ENCODE results near the gene FBXW5. TPM values are rescaled to one million over a fixed set of nuclear protein-coding genes. Genes with fewer than 3 reads are reported as not detected.

FBXW5 gene
- total RNA-seq, 2 experiments from 2014 or later, result 44.0 to 47.8 TPM

DNA sequence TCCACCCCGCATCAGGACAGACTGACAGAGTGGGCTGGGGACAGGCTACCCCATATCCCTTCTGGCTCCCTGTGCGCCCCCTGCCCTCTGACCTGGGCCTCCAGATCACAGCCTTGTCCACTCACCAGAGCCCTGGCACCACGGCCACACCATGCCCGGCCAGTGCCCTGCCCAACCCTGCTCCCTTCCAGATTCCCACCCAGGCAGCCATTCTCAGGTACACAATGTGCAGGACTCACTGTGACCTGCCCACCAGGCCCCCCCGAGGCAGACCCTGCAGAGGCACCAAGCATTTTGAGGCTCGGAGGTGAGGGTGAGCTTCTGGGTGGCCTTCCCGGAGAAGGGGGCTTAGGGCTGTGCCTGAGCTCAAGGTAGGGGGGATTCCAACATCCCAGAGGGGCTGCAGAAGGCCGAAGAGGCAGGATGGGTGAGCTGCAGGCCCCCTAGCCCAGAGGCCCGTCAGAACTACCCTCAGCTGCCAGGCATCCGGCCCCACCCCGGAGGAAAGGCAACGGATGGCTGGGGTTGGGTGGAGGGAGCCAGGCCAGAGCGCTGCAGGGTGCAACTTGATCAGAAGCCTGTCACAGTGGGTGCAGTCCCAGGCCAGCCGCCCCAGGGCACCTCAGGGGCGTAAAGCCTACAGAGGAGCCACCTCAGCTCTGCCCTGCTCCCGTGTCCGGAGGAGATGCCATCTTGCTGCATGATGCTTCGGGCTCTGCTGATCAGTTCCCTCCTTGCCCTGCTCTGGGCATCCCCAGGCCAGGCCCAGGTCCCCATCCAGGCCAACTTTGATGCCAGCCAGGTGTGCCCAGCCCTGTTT lies 37.9 kb upstream of the FBXW5 start, which contains the start of gene LCNL1:
TSS of gene LCNL1 (plus strand) at position 762 of the 820 bp plus-strand sequence. CDS start 594 bp downstream, outside the sequence.
- Mint-ChIP-seq H3K9me3 (no peaks in the 10 kb centered on the region), H3K27me3 (ENCODE audit: low read depth) (peaks cover 21% of the 10 kb centered on the region), H3K4me3 (no peak within 1 kb of the TSS), H3K4me1 (ENCODE audit: low read depth) (peaks cover 1% of the 10 kb centered on the region), H3K27ac (no peak within 1 kb of the TSS), H3K36me3 (ENCODE audit: low read depth) (no peaks in the 10 kb centered on the region)
- CTCF ChIA-PET, result no interaction called here
- intact Hi-C loops (cut with micrococcal nuclease), result no loop called here
- no peak for DNase-seq

- H3K4me3 Mint-ChIP-seq, result no peak overlapping the region
- H3K27me3 Mint-ChIP-seq (ENCODE audit: low read depth), result peaks cover 19% of the 10 kb centered on the region
- no peaks in the 10 kb centered on the region for H3K9me3 Mint-ChIP-seq
- CTCF ChIA-PET, result no interaction called here
- no peak overlapping the region for H3K27ac Mint-ChIP-seq
- no peak for DNase-seq
- no peaks in the 10 kb centered on the region for H3K36me3 Mint-ChIP-seq (ENCODE audit: low read depth)
- peaks cover 2% of the 10 kb centered on the region for H3K4me1 Mint-ChIP-seq (ENCODE audit: low read depth)
- intact Hi-C loops (cut with micrococcal nuclease), result no loop called here
Observed at GRCh38 chr9:136981588-136982231, 37.2 kb upstream of the FBXW5 start.

DNA sequence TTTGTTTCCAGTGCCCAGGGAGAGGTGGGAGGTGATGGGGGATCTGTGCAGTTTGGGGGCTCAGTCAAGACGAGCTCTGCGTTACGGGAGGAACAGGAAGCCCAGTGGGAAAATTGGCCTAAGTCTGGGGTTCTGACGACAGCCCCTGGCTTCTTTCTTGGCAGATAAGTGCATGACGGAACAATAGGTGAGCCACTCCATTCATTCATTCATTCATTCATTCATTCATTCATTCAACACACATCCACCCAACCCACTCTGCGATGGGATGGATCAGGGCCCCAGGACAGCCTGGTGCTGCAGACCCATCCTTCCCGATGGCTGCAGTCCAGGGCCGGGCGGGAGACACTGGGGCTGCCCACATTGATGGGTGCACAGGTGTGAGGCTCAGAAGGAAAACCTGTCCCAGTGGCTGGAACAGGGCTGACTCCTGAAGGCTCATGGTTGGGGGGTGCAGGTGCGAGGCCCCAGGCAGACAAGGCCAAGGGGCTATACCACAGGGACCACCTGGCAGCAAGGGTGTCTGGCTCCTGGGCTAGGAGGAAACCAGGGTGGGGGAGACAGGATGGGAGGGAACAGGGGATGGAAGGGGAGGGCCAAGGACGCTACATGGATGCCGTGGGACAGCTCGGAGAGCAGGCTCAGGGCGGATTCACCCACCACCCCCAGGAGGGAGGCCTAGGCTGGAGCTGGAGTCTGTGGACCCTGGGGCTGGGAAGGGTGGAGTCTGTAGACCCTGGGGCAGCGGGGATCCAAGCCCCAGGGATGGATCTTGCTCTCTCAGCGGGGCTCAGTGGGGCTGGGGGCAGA lies 36.3 kb upstream of the FBXW5 start:
- no peaks in the 10 kb centered on the region for H3K9me3 Mint-ChIP-seq
- H3K4me3 Mint-ChIP-seq, result no peak overlapping the region
- DNase-seq, result no peak
- peaks cover 7% of the 10 kb centered on the region for H3K4me1 Mint-ChIP-seq (ENCODE audit: low read depth)
- intact Hi-C loops (cut with micrococcal nuclease), result no loop called here
- no peak overlapping the region for H3K27ac Mint-ChIP-seq
- peaks cover 15% of the 10 kb centered on the region for H3K27me3 Mint-ChIP-seq (ENCODE audit: low read depth)
- H3K36me3 Mint-ChIP-seq (ENCODE audit: low read depth), result no peaks in the 10 kb centered on the region
- CTCF ChIA-PET, result interaction anchor here (0.5 to 1.3 kb wide), 3 partner anchors 48 to 306 kb away, joined by 3 to 5 read pairs (median 3); partner anchors contain the start of gene AJM1

DNA sequence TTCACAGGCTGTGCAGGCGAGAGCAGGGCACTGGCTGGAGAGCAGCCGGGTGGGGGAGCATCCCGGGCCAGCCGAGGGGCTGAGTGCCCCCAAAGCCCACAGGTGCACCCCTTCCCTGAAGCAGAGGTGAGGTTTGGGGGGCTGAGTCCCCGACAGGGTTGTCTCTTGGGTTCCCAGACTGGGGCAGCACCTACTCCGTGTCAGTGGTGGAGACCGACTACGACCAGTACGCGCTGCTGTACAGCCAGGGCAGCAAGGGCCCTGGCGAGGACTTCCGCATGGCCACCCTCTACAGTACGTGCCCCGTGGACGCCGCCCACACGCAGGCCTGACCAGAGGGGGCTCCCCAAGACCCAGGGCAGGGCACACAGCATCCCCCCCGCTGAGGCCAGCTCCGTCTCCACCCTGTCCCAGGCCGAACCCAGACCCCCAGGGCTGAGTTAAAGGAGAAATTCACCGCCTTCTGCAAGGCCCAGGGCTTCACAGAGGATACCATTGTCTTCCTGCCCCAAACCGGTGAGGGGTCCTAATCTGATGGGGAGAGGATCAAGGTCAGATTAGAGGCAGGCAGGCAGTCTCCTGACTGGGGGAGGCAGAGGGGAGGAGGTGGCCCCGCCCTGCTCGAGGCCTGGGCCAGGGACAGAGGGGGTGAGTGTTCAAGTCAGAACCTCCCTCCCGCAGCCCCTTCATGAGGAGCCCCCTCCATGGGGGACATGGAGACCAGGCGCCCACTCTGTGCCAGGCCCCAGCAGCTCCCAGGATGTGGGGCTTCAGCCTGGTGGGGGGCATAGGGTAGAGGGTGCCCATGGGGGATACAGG lies 35.4 kb upstream of the FBXW5 start:
- no peaks in the 10 kb centered on the region for H3K9me3 Mint-ChIP-seq
- no peak for DNase-seq
- H3K4me1 Mint-ChIP-seq (ENCODE audit: low read depth), result peaks cover 13% of the 10 kb centered on the region
- intact Hi-C loops (cut with micrococcal nuclease), result no loop called here
- no peaks in the 10 kb centered on the region for H3K36me3 Mint-ChIP-seq (ENCODE audit: low read depth)
- CTCF ChIA-PET, result interaction anchor here (1.3 kb wide), 1 partner anchor 49 kb away, joined by 3 read pairs; no protein-coding TSS in a partner anchor
- no peak overlapping the region for H3K27ac Mint-ChIP-seq
- H3K27me3 Mint-ChIP-seq (ENCODE audit: low read depth), result peaks cover 15% of the 10 kb centered on the region
- H3K4me3 Mint-ChIP-seq, result no peak overlapping the region

DNA sequence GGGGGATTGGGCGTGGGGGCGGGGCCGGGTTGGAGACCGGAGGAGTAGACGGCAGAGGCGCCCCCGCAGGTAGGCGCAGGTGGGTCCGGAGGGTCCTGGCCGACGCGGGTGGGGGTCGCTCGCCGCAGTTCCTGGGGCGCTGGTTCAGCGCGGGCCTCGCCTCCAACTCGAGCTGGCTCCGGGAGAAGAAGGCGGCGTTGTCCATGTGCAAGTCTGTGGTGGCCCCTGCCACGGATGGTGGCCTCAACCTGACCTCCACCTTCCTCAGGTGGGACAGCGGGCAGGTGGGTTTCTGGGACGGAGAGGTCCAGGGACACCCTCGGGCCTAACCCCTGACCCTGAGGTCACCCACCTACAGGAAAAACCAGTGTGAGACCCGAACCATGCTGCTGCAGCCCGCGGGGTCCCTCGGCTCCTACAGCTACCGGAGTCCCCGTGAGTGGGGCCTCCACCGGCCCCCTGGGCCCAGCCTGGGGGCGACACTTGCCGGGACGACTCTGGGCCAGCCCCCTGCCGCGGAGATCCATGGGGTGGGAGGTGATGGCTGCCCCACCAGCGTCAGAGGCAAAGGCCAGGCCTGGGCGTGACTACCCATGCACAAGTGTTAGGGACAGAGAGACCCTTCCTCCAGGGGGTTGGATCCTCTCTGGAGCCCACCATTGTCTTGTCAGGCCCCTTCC lies 34.5 kb upstream of the FBXW5 start:
- H3K9me3 Mint-ChIP-seq, result no peaks in the 10 kb centered on the region
- peak; percentile 30 for DNase-seq
- intact Hi-C loops (cut with micrococcal nuclease), result no loop called here
- no peaks in the 10 kb centered on the region for H3K36me3 Mint-ChIP-seq (ENCODE audit: low read depth)
- CTCF ChIA-PET, result interaction anchor here (1.1 kb wide), 1 partner anchor 56 kb away, joined by 4 read pairs; no protein-coding TSS in a partner anchor
- no peak overlapping the region for H3K4me3 Mint-ChIP-seq
- no peak overlapping the region for H3K27ac Mint-ChIP-seq
- peaks cover 14% of the 10 kb centered on the region for H3K4me1 Mint-ChIP-seq (ENCODE audit: low read depth)
- peaks cover 12% of the 10 kb centered on the region for H3K27me3 Mint-ChIP-seq (ENCODE audit: low read depth)

- peaks cover 7% of the 10 kb centered on the region for H3K27me3 Mint-ChIP-seq (ENCODE audit: low read depth)
- intact Hi-C loops (cut with micrococcal nuclease), result no loop called here
- CTCF ChIA-PET, result interaction anchor here (0.6 to 1.1 kb wide), 2 partner anchors 10 to 57 kb away, joined by 3 to 4 read pairs; no protein-coding TSS in a partner anchor
- no peaks in the 10 kb centered on the region for H3K36me3 Mint-ChIP-seq (ENCODE audit: low read depth)
- no peak overlapping the region for H3K27ac Mint-ChIP-seq
- peaks cover 14% of the 10 kb centered on the region for H3K4me1 Mint-ChIP-seq (ENCODE audit: low read depth)
- H3K9me3 Mint-ChIP-seq, result no peaks in the 10 kb centered on the region
- H3K4me3 Mint-ChIP-seq, result no peak overlapping the region
- DNase-seq, result peak; percentile 66
Observed at GRCh38 chr9:136978073-136978864, 33.7 kb upstream of the FBXW5 start.

GRCh38 chr9:136977649-136978072 lies 33.1 kb upstream of the FBXW5 start:
- CTCF ChIA-PET, result interaction anchor here (1.1 kb wide), 1 partner anchor 57 kb away, joined by 4 read pairs; no protein-coding TSS in a partner anchor
- Mint-ChIP-seq H3K27ac (no peak overlapping the region), H3K4me1 (ENCODE audit: low read depth) (peaks cover 14% of the 10 kb centered on the region), H3K36me3 (ENCODE audit: low read depth) (no peaks in the 10 kb centered on the region), H3K9me3 (no peaks in the 10 kb centered on the region), H3K27me3 (ENCODE audit: low read depth) (peaks cover 3% of the 10 kb centered on the region), H3K4me3 (no peak overlapping the region)
- intact Hi-C loops (cut with micrococcal nuclease), result no loop called here
- DNase-seq, result no peak

DNA sequence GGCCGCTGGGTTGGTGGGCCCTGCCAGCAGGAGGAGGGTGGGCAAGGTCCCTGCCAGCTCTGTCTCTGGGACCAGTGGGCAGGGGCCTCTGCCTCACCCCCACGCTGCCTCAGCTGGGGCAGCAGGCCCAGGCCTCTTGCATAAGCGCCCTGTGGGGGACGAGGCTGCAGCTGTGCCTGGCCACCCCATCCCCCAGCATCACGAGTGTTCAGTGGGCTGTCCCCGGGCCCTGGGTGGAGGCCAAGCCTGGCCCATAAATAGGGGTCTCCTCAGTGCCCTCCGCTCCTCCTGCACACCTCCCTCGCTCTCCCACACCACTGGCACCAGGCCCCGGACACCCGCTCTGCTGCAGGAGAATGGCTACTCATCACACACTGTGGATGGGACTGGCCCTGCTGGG lies 32.7 kb upstream of the FBXW5 start, which contains the start of gene PTGDS:
TSS of gene PTGDS (plus strand) at position 282 of the 400 bp plus-strand sequence. CDS start at position 357, 75 bp downstream.
- no peak for DNase-seq
- peaks cover 14% of the 10 kb centered on the region for H3K4me1 Mint-ChIP-seq (ENCODE audit: low read depth)
- no peak within 1 kb of the TSS for H3K27ac Mint-ChIP-seq
- intact Hi-C loops (cut with micrococcal nuclease), result no loop called here
- no peaks in the 10 kb centered on the region for H3K36me3 Mint-ChIP-seq (ENCODE audit: low read depth)
- CTCF ChIA-PET, result no interaction called here
- no peaks in the 10 kb centered on the region for H3K9me3 Mint-ChIP-seq
- no peak within 1 kb of the TSS for H3K4me3 Mint-ChIP-seq
- peaks cover 3% of the 10 kb centered on the region for H3K27me3 Mint-ChIP-seq (ENCODE audit: low read depth)

GRCh38 chr9:136975644-136976043 lies 31.1 kb upstream of the FBXW5 start:
- Mint-ChIP-seq H3K9me3 (no peaks in the 10 kb centered on the region), H3K4me1 (ENCODE audit: low read depth) (peaks cover 14% of the 10 kb centered on the region), H3K27ac (no peak overlapping the region), H3K4me3 (no peak overlapping the region), H3K27me3 (ENCODE audit: low read depth) (peaks cover 1% of the 10 kb centered on the region), H3K36me3 (ENCODE audit: low read depth) (no peaks in the 10 kb centered on the region)
- DNase-seq, result peak; percentile 45
- CTCF ChIA-PET, result interaction anchor here (3.2 kb wide), 1 partner anchor 59 kb away, joined by 14 read pairs; no protein-coding TSS in a partner anchor
- intact Hi-C loops (cut with micrococcal nuclease), result no loop called here

DNA sequence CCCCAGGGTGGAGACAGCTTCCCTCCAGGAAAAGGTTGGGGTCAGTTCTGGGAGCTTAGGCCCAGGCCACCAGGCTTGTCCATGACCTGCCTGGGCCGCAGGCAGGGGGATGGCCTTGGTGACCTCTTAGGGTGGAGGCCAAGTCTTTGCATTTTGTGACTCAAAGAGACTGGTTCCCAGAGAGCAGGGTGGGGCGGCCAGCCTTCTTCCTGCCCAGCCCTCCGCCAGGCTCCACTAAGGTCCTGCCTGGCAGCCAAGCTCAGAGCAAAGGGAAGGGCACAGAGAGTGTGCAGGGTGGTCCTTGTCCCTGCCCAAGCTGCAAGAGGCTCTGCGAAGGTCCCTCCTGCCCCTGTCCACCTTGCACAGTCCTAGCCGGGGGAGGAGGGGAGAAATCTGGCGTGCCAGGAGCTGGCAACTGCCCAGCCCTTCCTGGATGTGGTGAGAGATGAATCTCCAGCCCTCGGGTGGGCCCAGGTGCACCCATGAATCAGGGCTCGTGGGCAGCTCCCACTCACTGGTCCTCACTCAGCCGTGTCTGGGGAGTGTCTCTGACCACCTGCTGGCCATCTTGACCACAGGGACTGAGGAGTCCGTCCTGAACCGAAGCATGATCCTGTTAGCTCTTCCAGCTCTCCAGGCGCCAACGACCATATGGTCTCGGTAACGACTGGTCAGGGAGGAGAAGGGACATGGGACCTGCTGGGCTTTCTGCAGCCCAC lies 30.4 kb upstream of the FBXW5 start:
- Mint-ChIP-seq H3K4me1 (ENCODE audit: low read depth) (peaks cover 14% of the 10 kb centered on the region), H3K27ac (no peak overlapping the region), H3K4me3 (no peak overlapping the region), H3K27me3 (ENCODE audit: low read depth) (no peaks in the 10 kb centered on the region), H3K9me3 (no peaks in the 10 kb centered on the region), H3K36me3 (ENCODE audit: low read depth) (no peaks in the 10 kb centered on the region)
- DNase-seq, result no peak
- CTCF ChIA-PET, result interaction anchor here (0.6 to 3.2 kb wide), 4 partner anchors 27 to 162 kb away, joined by 3 to 14 read pairs (median 6); no protein-coding TSS in a partner anchor
- intact Hi-C loops (cut with micrococcal nuclease), result no loop called here
